ENCODE data around the gene AIG1. TPM values are rescaled to one million over a fixed set of nuclear protein-coding genes. Genes with fewer than 3 reads are reported as not detected.

The AIG1 gene
- total RNA-seq, 2 experiments from 2014 or later = 7.4 to 8.4 TPM

DNA sequence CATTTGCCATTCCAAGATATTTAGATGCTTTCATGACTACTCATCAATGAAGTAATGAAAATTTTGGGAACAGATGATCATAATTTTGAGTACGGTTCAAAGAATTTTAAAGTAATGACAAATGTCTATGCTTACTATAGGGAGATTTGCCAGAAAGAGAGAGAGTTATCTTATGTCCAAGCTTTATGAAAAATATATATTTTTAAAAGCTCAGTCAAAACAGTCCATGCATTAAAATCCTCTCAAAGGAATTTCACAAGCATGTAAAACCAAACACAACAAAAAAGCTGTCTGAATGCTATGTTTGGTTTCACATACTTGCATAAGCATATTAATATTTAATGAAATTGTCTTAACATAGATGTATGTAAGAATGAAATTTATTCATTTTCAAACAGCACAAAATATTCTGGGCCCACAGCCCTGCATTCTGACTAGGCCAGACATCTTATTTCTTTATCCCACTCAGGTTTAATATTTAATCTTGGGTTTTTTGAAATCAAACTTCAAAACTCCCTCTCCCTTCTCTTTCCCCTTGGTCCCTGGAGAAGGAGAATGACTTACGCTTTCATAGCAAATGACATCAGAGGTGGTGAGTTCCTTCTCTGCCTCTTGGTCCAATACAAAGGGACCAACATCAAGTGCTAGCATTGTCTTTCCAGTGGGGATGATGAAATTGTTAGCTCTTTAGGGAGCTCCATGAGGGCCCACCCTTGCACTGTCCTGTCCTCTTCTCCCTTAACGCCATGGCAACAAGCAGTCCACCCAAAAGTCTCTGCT lies 295.6 kb downstream of the AIG1 start:
- Histone ChIP-seq H3K4me3 (ENCODE audit: low read length) (no peak overlapping the region), H3K9me3 (ENCODE audit: control insufficient read depth in 1 of 2, insufficient read depth in 1 of 2, low read length in 2 of 2) (no peaks in the 10 kb centered on the region), H3K27ac (ENCODE audit: low read depth in 1 of 2, low read length in 2 of 2) (no peak overlapping the region), H3K36me3 (ENCODE audit: insufficient read depth, low read length) (no peaks in the 10 kb centered on the region), H3K27me3 (ENCODE audit: control insufficient read depth in 1 of 2, insufficient read depth in 2 of 2, low read length in 2 of 2) (no peaks in the 10 kb centered on the region), H3K4me1 (ENCODE audit: insufficient read depth, low read length) (no peaks in the 10 kb centered on the region)
- Mint-ChIP-seq H3K9me3 (peaks cover 13% of the 10 kb centered on the region), H3K4me1 (ENCODE audit: low read depth) (no peaks in the 10 kb centered on the region), H3K27me3 (no peaks in the 10 kb centered on the region), H3K4me3 (no peak overlapping the region), H3K27ac (no peak overlapping the region), H3K36me3 (ENCODE audit: low read depth) (peaks cover 21% of the 10 kb centered on the region)
- DNase-seq = no peak
- TF ChIP-seq, protein P1, sequence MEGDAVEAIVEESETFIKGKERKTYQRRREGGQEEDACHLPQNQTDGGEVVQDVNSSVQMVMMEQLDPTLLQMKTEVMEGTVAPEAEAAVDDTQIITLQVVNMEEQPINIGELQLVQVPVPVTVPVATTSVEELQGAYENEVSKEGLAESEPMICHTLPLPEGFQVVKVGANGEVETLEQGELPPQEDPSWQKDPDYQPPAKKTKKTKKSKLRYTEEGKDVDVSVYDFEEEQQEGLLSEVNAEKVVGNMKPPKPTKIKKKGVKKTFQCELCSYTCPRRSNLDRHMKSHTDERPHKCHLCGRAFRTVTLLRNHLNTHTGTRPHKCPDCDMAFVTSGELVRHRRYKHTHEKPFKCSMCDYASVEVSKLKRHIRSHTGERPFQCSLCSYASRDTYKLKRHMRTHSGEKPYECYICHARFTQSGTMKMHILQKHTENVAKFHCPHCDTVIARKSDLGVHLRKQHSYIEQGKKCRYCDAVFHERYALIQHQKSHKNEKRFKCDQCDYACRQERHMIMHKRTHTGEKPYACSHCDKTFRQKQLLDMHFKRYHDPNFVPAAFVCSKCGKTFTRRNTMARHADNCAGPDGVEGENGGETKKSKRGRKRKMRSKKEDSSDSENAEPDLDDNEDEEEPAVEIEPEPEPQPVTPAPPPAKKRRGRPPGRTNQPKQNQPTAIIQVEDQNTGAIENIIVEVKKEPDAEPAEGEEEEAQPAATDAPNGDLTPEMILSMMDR (IDR thresholded peaks at IDR 0.05) = no peak
- intact Hi-C loops (cut with DNase I, micrococcal nuclease) = no loop called here
- ChIA-PET CTCF (no interaction called here), POLR2A (no interaction called here)
- ATAC-seq (ENCODE audit: poor library complexity) = no peak

DNA sequence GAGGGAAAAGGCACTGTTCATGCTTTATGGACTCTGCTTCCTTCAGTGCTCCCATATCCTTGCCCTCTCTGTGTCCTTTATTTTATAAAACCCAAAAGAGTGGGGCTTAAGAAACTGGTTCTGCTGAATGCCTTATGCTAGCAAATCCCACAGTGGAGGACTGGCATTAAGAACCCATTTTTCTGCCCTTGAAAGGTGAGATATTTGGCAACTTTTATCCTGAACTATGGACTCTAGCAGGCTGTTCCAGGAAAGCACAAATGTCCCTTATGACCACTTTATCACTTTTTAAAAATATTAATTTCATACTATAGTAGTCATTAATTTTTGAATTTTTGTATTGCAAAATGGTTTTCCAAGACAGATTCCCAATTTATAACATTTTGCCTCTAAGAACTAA lies 296.5 kb downstream of the AIG1 start:
- no peak for DNase-seq
- ATAC-seq (ENCODE audit: poor library complexity) = no peak
- Histone ChIP-seq H3K27ac (ENCODE audit: low read depth in 1 of 2, low read length in 2 of 2) (no peak overlapping the region), H3K27me3 (ENCODE audit: control insufficient read depth in 1 of 2, insufficient read depth in 2 of 2, low read length in 2 of 2) (no peaks in the 10 kb centered on the region), H3K4me3 (ENCODE audit: low read length) (no peak overlapping the region), H3K9me3 (ENCODE audit: control insufficient read depth in 1 of 2, insufficient read depth in 1 of 2, low read length in 2 of 2) (no peaks in the 10 kb centered on the region), H3K4me1 (ENCODE audit: insufficient read depth, low read length) (no peaks in the 10 kb centered on the region), H3K36me3 (ENCODE audit: insufficient read depth, low read length) (no peaks in the 10 kb centered on the region)
- ChIA-PET POLR2A (no interaction called here), CTCF (no interaction called here)
- H3K27ac Mint-ChIP-seq = no peak overlapping the region
- H3K4me3 Mint-ChIP-seq = no peak overlapping the region
- intact Hi-C loops (cut with DNase I, micrococcal nuclease) = no loop called here
- TF ChIP-seq, protein P1 (IDR thresholded peaks at IDR 0.05) = no peak
- H3K27me3 Mint-ChIP-seq = no peaks in the 10 kb centered on the region
- H3K36me3 Mint-ChIP-seq (ENCODE audit: low read depth) = peaks cover 21% of the 10 kb centered on the region
- no peaks in the 10 kb centered on the region for H3K4me1 Mint-ChIP-seq (ENCODE audit: low read depth)
- peaks cover 7% of the 10 kb centered on the region for H3K9me3 Mint-ChIP-seq

DNA sequence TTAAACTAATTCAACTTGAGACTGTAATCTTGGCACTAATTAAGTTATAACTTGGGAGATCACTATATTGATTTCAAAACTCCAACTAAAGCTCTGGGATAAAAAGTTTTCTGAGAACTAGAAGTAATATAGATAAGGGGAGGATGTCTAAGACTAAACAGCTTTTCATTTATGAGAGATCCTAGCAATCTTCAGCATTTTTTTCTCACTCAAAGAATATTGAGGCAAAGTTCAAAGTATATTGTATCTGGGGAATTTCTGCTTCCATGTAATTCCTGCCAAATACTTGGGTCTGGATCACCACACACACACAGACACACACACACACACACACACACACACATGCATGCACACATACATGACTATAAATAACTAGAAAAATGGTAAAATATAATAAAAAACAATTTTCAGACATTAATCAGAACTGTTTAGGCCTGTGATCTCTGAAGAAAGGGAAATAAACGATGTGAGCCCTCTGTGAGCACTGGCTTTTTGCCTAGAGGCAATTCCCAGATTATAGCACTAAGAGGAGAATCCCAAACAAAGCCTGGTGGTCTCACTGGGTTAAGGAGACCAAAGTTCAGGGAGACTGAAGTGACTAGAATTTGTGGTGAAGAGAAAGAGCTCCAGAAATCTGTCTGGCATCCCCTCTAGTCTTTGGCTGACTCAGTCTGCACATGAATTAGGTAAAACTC lies 297.0 kb downstream of the AIG1 start:
- Histone ChIP-seq H3K36me3 (ENCODE audit: insufficient read depth, low read length) (no peaks in the 10 kb centered on the region), H3K9me3 (ENCODE audit: control insufficient read depth in 1 of 2, insufficient read depth in 1 of 2, low read length in 2 of 2) (no peaks in the 10 kb centered on the region), H3K4me1 (ENCODE audit: insufficient read depth, low read length) (no peaks in the 10 kb centered on the region), H3K27ac (ENCODE audit: low read depth in 1 of 2, low read length in 2 of 2) (no peak overlapping the region), H3K4me3 (ENCODE audit: low read length) (no peak overlapping the region), H3K27me3 (ENCODE audit: control insufficient read depth in 1 of 2, insufficient read depth in 2 of 2, low read length in 2 of 2) (no peaks in the 10 kb centered on the region)
- H3K27me3 Mint-ChIP-seq = no peaks in the 10 kb centered on the region
- peaks cover 21% of the 10 kb centered on the region for H3K36me3 Mint-ChIP-seq (ENCODE audit: low read depth)
- POLR2A ChIA-PET = no interaction called here
- intact Hi-C loops (cut with DNase I, micrococcal nuclease) = no loop called here
- no peak overlapping the region for H3K27ac Mint-ChIP-seq
- TF ChIP-seq, protein P1 (IDR thresholded peaks at IDR 0.05) = no peak
- peaks cover 6% of the 10 kb centered on the region for H3K9me3 Mint-ChIP-seq
- H3K4me1 Mint-ChIP-seq (ENCODE audit: low read depth) = no peaks in the 10 kb centered on the region
- no peak overlapping the region for H3K4me3 Mint-ChIP-seq
- DNase-seq (no peak), ATAC-seq (ENCODE audit: poor library complexity) (no peak)
- CTCF ChIA-PET = no interaction called here
